T-helper 2 cell treated with Interferon-gamma antibody and Interleukin-4, amounts not matched to agents 5 μg/mL and 100 μg/mL, for 36 hours (primary cell): ENCODE measurements around the gene APCDD1.

Source experiments
- DNase-seq: peaks from one replicate; pipeline ENCODE4 v3.0.0; 2021; ENCODE audit warnings: low spot score
- H3K27ac Mint-ChIP-seq: one replicate; pipeline ENCODE4 v1.8.0; 2021; ENCODE audit warnings: mild to moderate bottlenecking, mixed read lengths
- H3K27me3 Mint-ChIP-seq: one replicate; pipeline ENCODE4 v1.8.0; 2021; ENCODE audit warnings: low read depth, mixed read lengths
- H3K36me3 Mint-ChIP-seq: one replicate; pipeline ENCODE4 v1.8.0; 2021; ENCODE audit warnings: low read depth, mixed read lengths
- H3K4me1 Mint-ChIP-seq: one replicate; pipeline ENCODE4 v1.8.0; 2021; ENCODE audit warnings: low read depth, mixed read lengths
- H3K4me3 Mint-ChIP-seq: one replicate; pipeline ENCODE4 v1.8.0; 2022; ENCODE audit warnings: mild to moderate bottlenecking, moderate library complexity, mixed read lengths
- H3K9me3 Mint-ChIP-seq: one replicate; pipeline ENCODE4 v1.8.0; 2021; ENCODE audit warnings: mixed read lengths

APCDD1 gene

DNA sequence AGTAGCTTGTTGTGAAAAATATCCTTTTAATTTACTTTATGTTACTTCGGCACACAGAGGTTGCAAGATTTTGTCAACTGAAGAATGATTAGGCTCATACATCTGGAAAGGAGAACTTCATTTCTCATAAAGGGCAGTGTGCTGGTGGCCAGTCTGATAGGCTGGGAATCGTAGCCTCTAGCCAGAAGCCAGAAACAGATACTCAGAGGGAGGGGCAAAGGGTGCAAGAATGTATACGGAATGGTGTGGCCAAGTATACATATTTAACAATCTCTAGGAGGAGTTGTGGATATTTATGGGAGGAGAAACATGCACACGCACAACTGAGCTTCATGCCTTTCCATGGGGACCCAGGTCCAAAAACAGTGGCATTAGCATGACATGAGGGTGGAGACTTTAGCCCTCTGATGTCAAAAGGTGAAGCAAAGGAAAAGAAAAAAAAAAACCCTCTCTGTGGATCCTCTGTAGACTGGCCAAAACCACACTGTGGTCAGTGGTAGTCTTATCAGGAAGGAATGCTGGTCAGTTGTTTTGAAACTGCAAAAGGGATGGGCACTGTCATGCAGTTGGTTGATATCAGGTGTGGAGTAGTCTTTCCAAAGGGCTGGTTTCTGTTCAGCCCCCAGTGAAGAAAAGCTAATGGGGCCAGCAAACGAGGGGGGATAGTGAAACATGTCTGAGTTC lies 34.9 kb upstream of the APCDD1 start:
- H3K4me3 Mint-ChIP-seq = no peak overlapping the region
- no peaks in the 10 kb centered on the region for H3K36me3 Mint-ChIP-seq
- H3K27ac Mint-ChIP-seq = no peak overlapping the region
- no peaks in the 10 kb centered on the region for H3K4me1 Mint-ChIP-seq
- DNase-seq = no peak
- no peaks in the 10 kb centered on the region for H3K9me3 Mint-ChIP-seq
- peaks cover 4% of the 10 kb centered on the region for H3K27me3 Mint-ChIP-seq

GRCh38 chr18:10420561-10421352 lies 33.7 kb upstream of the APCDD1 start:
- H3K27ac Mint-ChIP-seq = no peak overlapping the region
- no peak for DNase-seq
- H3K4me3 Mint-ChIP-seq = no peak overlapping the region
- H3K9me3 Mint-ChIP-seq = no peaks in the 10 kb centered on the region
- H3K36me3 Mint-ChIP-seq = no peaks in the 10 kb centered on the region
- H3K4me1 Mint-ChIP-seq = no peaks in the 10 kb centered on the region
- peaks cover 4% of the 10 kb centered on the region for H3K27me3 Mint-ChIP-seq

- no peak for DNase-seq
- H3K4me3 Mint-ChIP-seq = no peak overlapping the region
- H3K9me3 Mint-ChIP-seq = no peaks in the 10 kb centered on the region
- no peaks in the 10 kb centered on the region for H3K4me1 Mint-ChIP-seq
- peaks cover 7% of the 10 kb centered on the region for H3K27me3 Mint-ChIP-seq
- H3K27ac Mint-ChIP-seq = no peak overlapping the region
- H3K36me3 Mint-ChIP-seq = no peaks in the 10 kb centered on the region
Observed at GRCh38 chr18:10421859-10422258, 32.6 kb upstream of the APCDD1 start.

DNA sequence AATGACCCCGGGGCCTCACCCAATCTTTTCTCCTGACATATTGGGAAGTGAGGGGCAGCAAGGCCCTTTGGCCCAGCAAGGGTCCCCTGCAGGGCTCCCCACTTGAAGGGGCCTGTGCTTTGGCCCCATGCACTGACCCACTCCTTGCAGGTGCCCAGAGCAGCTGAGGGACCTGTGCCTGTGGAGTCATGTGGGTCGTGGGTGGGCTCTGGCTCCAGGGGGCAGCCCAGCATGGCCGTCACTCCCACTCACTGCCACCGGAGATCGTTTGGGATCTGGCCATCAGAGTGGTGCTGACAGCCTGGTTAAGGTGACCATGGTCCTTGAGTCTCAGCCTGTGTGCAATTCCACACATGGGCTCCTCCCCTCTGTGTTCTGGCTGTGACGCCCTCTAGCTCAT lies 31.7 kb upstream of the APCDD1 start:
- Mint-ChIP-seq H3K27me3 (peaks cover 7% of the 10 kb centered on the region), H3K4me1 (no peaks in the 10 kb centered on the region), H3K4me3 (no peak overlapping the region), H3K27ac (no peak overlapping the region), H3K36me3 (no peaks in the 10 kb centered on the region), H3K9me3 (no peaks in the 10 kb centered on the region)
- DNase-seq = no peak

GRCh38 chr18:10424585-10425307 lies 29.7 kb upstream of the APCDD1 start:
- no peak overlapping the region for H3K4me3 Mint-ChIP-seq
- peaks cover 7% of the 10 kb centered on the region for H3K27me3 Mint-ChIP-seq
- H3K36me3 Mint-ChIP-seq = no peaks in the 10 kb centered on the region
- no peak overlapping the region for H3K27ac Mint-ChIP-seq
- H3K9me3 Mint-ChIP-seq = no peaks in the 10 kb centered on the region
- DNase-seq = no peak
- no peaks in the 10 kb centered on the region for H3K4me1 Mint-ChIP-seq

GRCh38 chr18:10430677-10431076 lies 23.8 kb upstream of the APCDD1 start:
- no peak overlapping the region for H3K4me3 Mint-ChIP-seq
- no peaks in the 10 kb centered on the region for H3K36me3 Mint-ChIP-seq
- H3K27ac Mint-ChIP-seq = no peak overlapping the region
- H3K27me3 Mint-ChIP-seq = peaks cover 12% of the 10 kb centered on the region
- no peaks in the 10 kb centered on the region for H3K9me3 Mint-ChIP-seq
- DNase-seq = no peak
- no peaks in the 10 kb centered on the region for H3K4me1 Mint-ChIP-seq

GRCh38 chr18:10431680-10432079 lies 22.8 kb upstream of the APCDD1 start:
- no peaks in the 10 kb centered on the region for H3K9me3 Mint-ChIP-seq
- no peak overlapping the region for H3K27ac Mint-ChIP-seq
- peaks cover 12% of the 10 kb centered on the region for H3K27me3 Mint-ChIP-seq
- no peaks in the 10 kb centered on the region for H3K36me3 Mint-ChIP-seq
- H3K4me1 Mint-ChIP-seq = no peaks in the 10 kb centered on the region
- H3K4me3 Mint-ChIP-seq = no peak overlapping the region
- DNase-seq = no peak

- H3K9me3 Mint-ChIP-seq = no peaks in the 10 kb centered on the region
Observed at GRCh38 chr18:10432781-10433180, 21.7 kb upstream of the APCDD1 start.

GRCh38 chr18:10436160-10436559 lies 18.3 kb upstream of the APCDD1 start:
- Mint-ChIP-seq H3K27me3 (peaks cover 12% of the 10 kb centered on the region), H3K4me1 (no peaks in the 10 kb centered on the region), H3K36me3 (no peaks in the 10 kb centered on the region), H3K27ac (no peak overlapping the region), H3K9me3 (no peaks in the 10 kb centered on the region), H3K4me3 (no peak overlapping the region)
- no peak for DNase-seq

More at GRCh38 chr18:10432781-10433180, 21.7 kb upstream of the APCDD1 start:
- H3K27ac Mint-ChIP-seq = no peak overlapping the region
- DNase-seq = no peak
- no peaks in the 10 kb centered on the region for H3K4me1 Mint-ChIP-seq
- H3K36me3 Mint-ChIP-seq = no peaks in the 10 kb centered on the region
- peaks cover 12% of the 10 kb centered on the region for H3K27me3 Mint-ChIP-seq
- no peak overlapping the region for H3K4me3 Mint-ChIP-seq

- no peaks in the 10 kb centered on the region for H3K36me3 Mint-ChIP-seq
- no peak for DNase-seq
- H3K4me1 Mint-ChIP-seq = no peaks in the 10 kb centered on the region
- H3K4me3 Mint-ChIP-seq = no peak overlapping the region
- H3K27ac Mint-ChIP-seq = no peak overlapping the region
- H3K9me3 Mint-ChIP-seq = no peaks in the 10 kb centered on the region
- peaks cover 12% of the 10 kb centered on the region for H3K27me3 Mint-ChIP-seq
Observed at GRCh38 chr18:10437837-10438236, 16.6 kb upstream of the APCDD1 start.

GRCh38 chr18:10439898-10440297 lies 14.5 kb upstream of the APCDD1 start:
- DNase-seq = no peak
- H3K27me3 Mint-ChIP-seq = peaks cover 10% of the 10 kb centered on the region
- no peaks in the 10 kb centered on the region for H3K9me3 Mint-ChIP-seq
- H3K27ac Mint-ChIP-seq = no peak overlapping the region
- no peak overlapping the region for H3K4me3 Mint-ChIP-seq
- H3K36me3 Mint-ChIP-seq = no peaks in the 10 kb centered on the region
- no peaks in the 10 kb centered on the region for H3K4me1 Mint-ChIP-seq

DNA sequence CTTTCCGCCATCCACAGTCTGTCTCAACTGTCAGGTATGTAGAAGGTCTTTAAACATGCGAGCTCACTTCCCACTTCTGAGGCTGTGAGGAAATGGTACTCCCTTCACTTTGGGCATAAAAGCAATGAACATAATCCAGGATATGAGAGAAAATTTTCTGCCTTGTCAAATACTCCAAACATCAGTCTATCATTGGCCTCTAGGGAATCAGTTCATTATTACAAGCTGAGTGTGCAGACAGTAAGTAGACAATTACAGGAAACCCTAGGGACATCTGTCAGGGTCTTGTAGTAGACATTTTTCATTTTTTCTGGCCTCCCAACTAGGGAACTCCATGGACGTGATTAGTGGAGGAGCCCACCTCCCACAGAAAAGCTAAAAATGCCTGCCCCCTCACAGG lies 13.6 kb upstream of the APCDD1 start:
- no peak overlapping the region for H3K4me3 Mint-ChIP-seq
- DNase-seq = no peak
- no peaks in the 10 kb centered on the region for H3K9me3 Mint-ChIP-seq
- H3K27me3 Mint-ChIP-seq = peaks cover 1% of the 10 kb centered on the region
- no peak overlapping the region for H3K27ac Mint-ChIP-seq
- no peaks in the 10 kb centered on the region for H3K4me1 Mint-ChIP-seq
- no peaks in the 10 kb centered on the region for H3K36me3 Mint-ChIP-seq

GRCh38 chr18:10441472-10441871 lies 13.0 kb upstream of the APCDD1 start:
- Mint-ChIP-seq H3K4me1 (no peaks in the 10 kb centered on the region), H3K36me3 (no peaks in the 10 kb centered on the region), H3K9me3 (no peaks in the 10 kb centered on the region), H3K27me3 (no peaks in the 10 kb centered on the region), H3K27ac (no peak overlapping the region), H3K4me3 (no peak overlapping the region)
- DNase-seq = no peak

DNA sequence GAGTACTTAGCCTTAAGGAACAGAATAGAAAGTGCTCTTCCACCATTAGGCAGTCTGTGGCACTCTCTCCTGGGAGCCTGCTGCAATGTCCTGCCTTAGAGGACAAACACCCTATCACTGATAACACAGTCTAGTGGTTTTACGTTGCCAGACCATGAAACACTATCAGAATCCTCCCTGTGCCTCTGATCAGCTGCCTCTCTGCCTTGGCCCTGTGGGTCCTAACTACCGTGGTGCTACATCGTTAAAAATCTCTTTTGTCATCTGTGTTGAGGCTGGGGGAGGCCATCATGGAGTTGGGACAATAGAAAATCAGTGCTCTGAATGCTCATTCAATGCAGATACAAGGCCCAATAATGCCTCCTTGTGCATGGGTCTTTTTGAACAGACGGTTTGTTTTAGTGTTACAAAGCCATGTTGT lies 11.9 kb upstream of the APCDD1 start:
- Mint-ChIP-seq H3K36me3 (no peaks in the 10 kb centered on the region), H3K4me3 (no peak overlapping the region), H3K9me3 (no peaks in the 10 kb centered on the region)

More for the DNA sequence above, 11.9 kb upstream of the APCDD1 start:
- Mint-ChIP-seq H3K27me3 (peaks cover 6% of the 10 kb centered on the region), H3K4me1 (no peaks in the 10 kb centered on the region), H3K27ac (no peak overlapping the region)
- DNase-seq = no peak
